Jurkat, Clone E6-1 (cell line): Measurements from ENCODE around the gene TIAM2.
"Not testable (repeated sequence)": the region's sequence is repeated elsewhere in the genome, so short reads cannot be mapped to it uniquely, and the experiment has no call there.

Source experiments
- DNase-seq: peaks from one replicate; pipeline ENCODE4 v3.0.0-alpha.2; 2011; ENCODE audit warnings: low read depth, low spot score
- H3K4me3 ChIP-seq: 2 replicates; pipeline ENCODE4 v1.5.1; 2011; ENCODE audit warnings: mild to moderate bottlenecking, low read length, control low read depth, moderate library complexity

Gene TIAM2

GRCh38 chr6:155115893-155116570 lies 120.9 kb downstream of the TIAM2 start:
- H3K4me3 ChIP-seq: no peak overlapping the region
- DNase-seq: no peak

GRCh38 chr6:155116571-155116910 lies 121.4 kb downstream of the TIAM2 start:
- no peak overlapping the region for H3K4me3 ChIP-seq
- DNase-seq: no peak

DNA sequence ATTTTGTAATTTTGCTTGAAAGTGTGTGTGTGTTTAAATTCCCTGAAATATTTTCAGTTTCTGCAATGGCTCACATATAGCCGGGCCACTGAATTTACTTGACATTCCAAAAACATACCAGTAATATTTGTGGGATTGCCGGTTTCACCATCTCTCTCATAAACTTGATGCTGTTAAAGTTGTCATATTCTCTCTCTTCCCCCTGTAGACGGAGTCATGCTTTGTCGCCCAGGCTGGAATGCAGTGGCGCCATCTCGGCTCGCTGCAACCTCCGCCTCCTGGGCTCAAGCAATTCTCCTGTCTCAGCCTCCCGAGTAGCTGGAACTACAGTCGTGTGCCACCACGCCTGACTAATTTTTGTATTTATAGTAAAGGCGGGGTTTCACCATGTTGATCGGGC lies 122.1 kb downstream of the TIAM2 start:
- no peak overlapping the region for H3K4me3 ChIP-seq
- DNase-seq: no peak

- DNase-seq: no peak
- no peak overlapping the region for H3K4me3 ChIP-seq
Measured at GRCh38 chr6:155117785-155118184, 122.7 kb downstream of the TIAM2 start.

GRCh38 chr6:155119201-155119600 lies 124.1 kb downstream of the TIAM2 start:
- H3K4me3 ChIP-seq, DNase-seq: not testable (repeated sequence)

- DNase-seq: no peak
- no peak overlapping the region for H3K4me3 ChIP-seq
Measured at GRCh38 chr6:155120034-155120433, 124.9 kb downstream of the TIAM2 start.

DNA sequence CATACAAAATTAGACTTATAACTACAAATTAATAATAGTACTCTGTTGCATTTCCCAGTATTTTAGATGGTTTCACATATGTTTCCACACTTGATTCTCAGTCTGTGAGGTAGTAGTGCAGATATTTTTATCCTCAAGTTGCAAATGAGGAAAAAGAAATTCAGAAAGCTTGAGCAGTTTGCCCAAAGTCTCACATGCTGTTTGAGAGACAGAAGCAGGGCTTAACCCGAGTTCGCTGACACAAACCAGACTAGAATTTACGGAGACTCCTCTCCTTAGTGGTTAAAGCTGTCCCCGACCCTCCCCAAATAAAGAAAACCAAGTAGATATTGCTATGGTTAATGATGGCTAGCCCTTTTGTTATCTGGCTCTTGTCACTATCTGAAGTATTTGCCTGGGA lies 126.2 kb downstream of the TIAM2 start:
- H3K4me3 ChIP-seq: no peak overlapping the region
- no peak for DNase-seq

DNA sequence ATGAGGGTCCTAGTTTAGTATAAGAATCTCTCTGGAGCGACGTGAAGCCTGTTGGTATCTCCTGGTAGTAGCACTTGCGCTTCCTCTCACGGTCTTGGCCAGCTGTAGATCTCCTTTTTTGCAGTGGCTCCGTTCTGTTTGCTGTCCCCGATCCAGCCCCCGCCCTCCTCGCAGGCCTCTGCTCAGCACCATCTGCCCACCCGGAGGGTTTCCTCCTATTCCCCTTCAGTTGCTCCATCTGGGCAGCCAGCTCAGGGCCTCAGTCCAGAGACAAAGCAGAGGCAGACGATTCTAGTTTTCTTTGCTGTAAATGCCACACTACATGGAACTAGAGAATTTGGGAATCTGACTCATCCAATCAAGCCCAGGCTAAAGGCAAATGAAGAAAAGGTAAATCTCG lies 126.6 kb downstream of the TIAM2 start:
- DNase-seq: no peak
- no peak overlapping the region for H3K4me3 ChIP-seq

GRCh38 chr6:155122199-155122950 lies 127.3 kb downstream of the TIAM2 start:
- DNase-seq: no peak

DNA sequence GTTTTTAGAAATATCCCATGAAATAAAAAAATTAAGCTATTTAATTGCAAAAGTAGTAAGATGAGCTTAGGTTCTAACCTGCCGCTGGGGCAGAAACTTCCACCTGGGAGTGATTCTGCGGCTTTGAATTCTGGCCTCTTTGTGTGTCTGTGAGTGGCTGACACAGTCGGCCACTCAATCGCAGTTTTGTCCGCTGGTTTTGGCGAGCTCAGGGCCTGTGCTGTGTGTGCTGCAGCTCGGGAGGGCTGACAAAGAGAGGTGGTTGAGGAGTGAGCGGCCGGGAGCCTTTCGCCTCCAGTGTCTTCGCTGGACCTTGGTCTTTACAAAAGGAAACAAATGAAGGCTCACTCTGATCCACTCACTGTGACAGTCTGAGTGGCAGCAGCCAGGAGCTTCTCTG lies 128.4 kb downstream of the TIAM2 start:
- DNase-seq: no peak
- H3K4me3 ChIP-seq: no peak overlapping the region

More at GRCh38 chr6:155122199-155122950, 127.3 kb downstream of the TIAM2 start:
- H3K4me3 ChIP-seq: no peak overlapping the region

DNA sequence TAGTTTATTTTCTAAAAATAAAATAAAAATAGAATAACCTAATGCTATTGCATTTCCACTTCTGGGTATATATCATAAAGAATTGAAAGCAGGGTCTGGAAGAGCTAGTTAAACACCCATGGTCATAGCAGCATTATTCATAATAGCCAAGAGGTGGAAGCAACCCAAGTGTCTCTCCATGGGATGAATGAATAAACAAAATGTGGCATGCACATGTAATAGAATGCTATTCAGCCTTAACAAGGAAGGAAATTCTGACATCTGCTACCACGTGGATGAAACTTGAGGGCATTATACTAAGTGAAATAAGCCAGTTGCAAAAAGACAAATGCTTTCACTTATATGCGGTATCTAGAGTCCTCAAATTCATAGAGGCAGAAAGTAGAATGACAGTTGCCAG lies 130.8 kb downstream of the TIAM2 start:
- DNase-seq: no peak
- H3K4me3 ChIP-seq: no peak overlapping the region

- H3K4me3 ChIP-seq: no peak overlapping the region
- no peak for DNase-seq
Measured at GRCh38 chr6:155126727-155127439, 131.8 kb downstream of the TIAM2 start.

- no peak overlapping the region for H3K4me3 ChIP-seq
- DNase-seq: no peak
Measured at GRCh38 chr6:155128977-155129376, 133.9 kb downstream of the TIAM2 start.

GRCh38 chr6:155129744-155130143 lies 134.6 kb downstream of the TIAM2 start:
- no peak for DNase-seq
- H3K4me3 ChIP-seq: no peak overlapping the region

GRCh38 chr6:155130161-155130853 lies 135.2 kb downstream of the TIAM2 start:
- DNase-seq: no peak
- H3K4me3 ChIP-seq: no peak overlapping the region

- no peak overlapping the region for H3K4me3 ChIP-seq
- no peak for DNase-seq
Measured at GRCh38 chr6:155132617-155133016, 137.5 kb downstream of the TIAM2 start.

GRCh38 chr6:155141002-155141401 lies 145.9 kb downstream of the TIAM2 start:
- H3K4me3 ChIP-seq: no peak overlapping the region
- no peak for DNase-seq

DNA sequence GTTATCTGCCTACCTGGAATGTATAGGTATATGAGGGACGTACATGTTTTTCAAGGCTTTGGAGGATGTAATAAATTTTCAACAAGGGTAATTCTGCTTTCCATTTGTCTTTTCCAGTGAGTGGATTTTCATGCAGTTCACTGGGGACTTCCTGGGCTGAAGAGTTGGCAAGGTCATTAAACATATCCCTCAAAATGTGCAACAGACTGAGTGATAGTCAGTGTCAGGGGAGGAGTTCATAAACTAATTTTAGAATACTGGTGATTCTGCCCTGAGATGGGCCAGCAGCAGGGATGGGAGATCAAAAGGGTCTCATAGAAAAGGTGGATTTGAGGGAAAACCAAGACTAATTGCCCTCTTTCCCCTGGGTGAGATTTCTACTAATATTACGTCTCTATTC lies 146.4 kb downstream of the TIAM2 start:
- no peak overlapping the region for H3K4me3 ChIP-seq
- no peak for DNase-seq

GRCh38 chr6:155142168-155143028 lies 147.3 kb downstream of the TIAM2 start:
- no peak for DNase-seq
- H3K4me3 ChIP-seq: no peak overlapping the region
